ENCODE results near the gene DCAF8.

DCAF8 gene

GRCh38 chr1:160285506-160285905 lies 23.2 kb upstream of the DCAF8 start:
- peak overlapping the region; percentile 70 for H3K9ac ChIP-seq (ENCODE audit: low read depth, low read length)

GRCh38 chr1:160284782-160285344 lies 22.5 kb upstream of the DCAF8 start, which contains the start of gene PEX19:
PEX19 (minus strand) TSS chr1:160285133; CDS start chr1:160285124, 9 bp downstream.
- peak within 1 kb of the TSS; percentile 78 for H3K4me3 ChIP-seq (ENCODE audit: low read depth, low read length)
- no peaks in the 10 kb centered on the region for H3K9me3 ChIP-seq (ENCODE audit: control insufficient read depth, insufficient read depth, low read length)
- peaks cover 6% of the 10 kb centered on the region for H3K4me1 ChIP-seq (ENCODE audit: control insufficient read depth, insufficient read depth, low read length)
- no peaks in the 10 kb centered on the region for H3K27me3 ChIP-seq (ENCODE audit: control insufficient read depth, insufficient read depth, low read length)
- peak within 1 kb of the TSS; percentile 96 for H3K9ac ChIP-seq (ENCODE audit: low read depth, low read length)
- peaks cover 14% of the 10 kb centered on the region for H3K36me3 ChIP-seq (ENCODE audit: control insufficient read depth, insufficient read depth, low read length)

More at GRCh38 chr1:160285506-160285905, 23.2 kb upstream of the DCAF8 start:
- peaks cover 18% of the 10 kb centered on the region for H3K36me3 ChIP-seq (ENCODE audit: control insufficient read depth, insufficient read depth, low read length)
- no peaks in the 10 kb centered on the region for H3K9me3 ChIP-seq (ENCODE audit: control insufficient read depth, insufficient read depth, low read length)
- no peaks in the 10 kb centered on the region for H3K27me3 ChIP-seq (ENCODE audit: control insufficient read depth, insufficient read depth, low read length)
- H3K4me3 ChIP-seq (ENCODE audit: low read depth, low read length) = peak overlapping the region; percentile 28
- H3K4me1 ChIP-seq (ENCODE audit: control insufficient read depth, insufficient read depth, low read length) = peaks cover 6% of the 10 kb centered on the region

- Histone ChIP-seq H3K4me3 (ENCODE audit: low read depth, low read length) (peak overlapping the region; percentile 78), H3K27me3 (ENCODE audit: control insufficient read depth, insufficient read depth, low read length) (no peaks in the 10 kb centered on the region), H3K9ac (ENCODE audit: low read depth, low read length) (peak overlapping the region; percentile 96), H3K36me3 (ENCODE audit: control insufficient read depth, insufficient read depth, low read length) (peaks cover 16% of the 10 kb centered on the region), H3K9me3 (ENCODE audit: control insufficient read depth, insufficient read depth, low read length) (no peaks in the 10 kb centered on the region), H3K4me1 (ENCODE audit: control insufficient read depth, insufficient read depth, low read length) (peaks cover 6% of the 10 kb centered on the region)
These were observed 22.0 kb upstream of the DCAF8 start for GRCh38 chr1:160284220-160284781.

GRCh38 chr1:160282807-160283206 lies 20.5 kb upstream of the DCAF8 start:
- Histone ChIP-seq H3K36me3 (ENCODE audit: control insufficient read depth, insufficient read depth, low read length) (peaks cover 30% of the 10 kb centered on the region), H3K9ac (ENCODE audit: low read depth, low read length) (no peak overlapping the region), H3K27me3 (ENCODE audit: control insufficient read depth, insufficient read depth, low read length) (no peaks in the 10 kb centered on the region), H3K4me1 (ENCODE audit: control insufficient read depth, insufficient read depth, low read length) (peaks cover 6% of the 10 kb centered on the region), H3K9me3 (ENCODE audit: control insufficient read depth, insufficient read depth, low read length) (no peaks in the 10 kb centered on the region), H3K4me3 (ENCODE audit: low read depth, low read length) (no peak overlapping the region)

GRCh38 chr1:160277987-160278386 lies 15.6 kb upstream of the DCAF8 start:
- Histone ChIP-seq H3K4me1 (ENCODE audit: control insufficient read depth, insufficient read depth, low read length) (no peaks in the 10 kb centered on the region), H3K36me3 (ENCODE audit: control insufficient read depth, insufficient read depth, low read length) (peaks cover 33% of the 10 kb centered on the region), H3K4me3 (ENCODE audit: low read depth, low read length) (no peak overlapping the region), H3K9ac (ENCODE audit: low read depth, low read length) (no peak overlapping the region), H3K9me3 (ENCODE audit: control insufficient read depth, insufficient read depth, low read length) (no peaks in the 10 kb centered on the region), H3K27me3 (ENCODE audit: control insufficient read depth, insufficient read depth, low read length) (no peaks in the 10 kb centered on the region)

GRCh38 chr1:160277330-160277729 lies 15.0 kb upstream of the DCAF8 start:
- Histone ChIP-seq H3K36me3 (ENCODE audit: control insufficient read depth, insufficient read depth, low read length) (peaks cover 32% of the 10 kb centered on the region), H3K4me3 (ENCODE audit: low read depth, low read length) (no peak overlapping the region), H3K4me1 (ENCODE audit: control insufficient read depth, insufficient read depth, low read length) (no peaks in the 10 kb centered on the region), H3K9me3 (ENCODE audit: control insufficient read depth, insufficient read depth, low read length) (no peaks in the 10 kb centered on the region), H3K9ac (ENCODE audit: low read depth, low read length) (no peak overlapping the region), H3K27me3 (ENCODE audit: control insufficient read depth, insufficient read depth, low read length) (no peaks in the 10 kb centered on the region)

GRCh38 chr1:160271025-160271424 lies 8.7 kb upstream of the DCAF8 start:
- no peaks in the 10 kb centered on the region for H3K9me3 ChIP-seq (ENCODE audit: control insufficient read depth, insufficient read depth, low read length)
- peaks cover 4% of the 10 kb centered on the region for H3K27me3 ChIP-seq (ENCODE audit: control insufficient read depth, insufficient read depth, low read length)
- H3K9ac ChIP-seq (ENCODE audit: low read depth, low read length) = no peak overlapping the region
- H3K4me1 ChIP-seq (ENCODE audit: control insufficient read depth, insufficient read depth, low read length) = no peaks in the 10 kb centered on the region
- H3K4me3 ChIP-seq (ENCODE audit: low read depth, low read length) = no peak overlapping the region
- H3K36me3 ChIP-seq (ENCODE audit: control insufficient read depth, insufficient read depth, low read length) = no peaks in the 10 kb centered on the region

- Histone ChIP-seq H3K4me3 (ENCODE audit: low read depth, low read length) (no peak overlapping the region), H3K4me1 (ENCODE audit: control insufficient read depth, insufficient read depth, low read length) (no peaks in the 10 kb centered on the region), H3K9ac (ENCODE audit: low read depth, low read length) (no peak overlapping the region), H3K9me3 (ENCODE audit: control insufficient read depth, insufficient read depth, low read length) (no peaks in the 10 kb centered on the region), H3K36me3 (ENCODE audit: control insufficient read depth, insufficient read depth, low read length) (no peaks in the 10 kb centered on the region), H3K27me3 (ENCODE audit: control insufficient read depth, insufficient read depth, low read length) (peaks cover 4% of the 10 kb centered on the region)
These were observed 5.1 kb upstream of the DCAF8 start for GRCh38 chr1:160267284-160267991.

- no peaks in the 10 kb centered on the region for H3K9me3 ChIP-seq (ENCODE audit: control insufficient read depth, insufficient read depth, low read length)
- H3K4me1 ChIP-seq (ENCODE audit: control insufficient read depth, insufficient read depth, low read length) = peaks cover 9% of the 10 kb centered on the region
- no peak overlapping the region for H3K9ac ChIP-seq (ENCODE audit: low read depth, low read length)
These were observed 2.5 kb upstream of the DCAF8 start for GRCh38 chr1:160264795-160265307.

GRCh38 chr1:160261556-160261892 lies 825 bp downstream of the DCAF8 start:
- Histone ChIP-seq H3K4me1 (ENCODE audit: control insufficient read depth, insufficient read depth, low read length) (peaks cover 9% of the 10 kb centered on the region), H3K27me3 (ENCODE audit: control insufficient read depth, insufficient read depth, low read length) (no peaks in the 10 kb centered on the region), H3K4me3 (ENCODE audit: low read depth, low read length) (peak overlapping the region; percentile 99)

More at GRCh38 chr1:160264795-160265307, 2.5 kb upstream of the DCAF8 start:
- Histone ChIP-seq H3K36me3 (ENCODE audit: control insufficient read depth, insufficient read depth, low read length) (no peaks in the 10 kb centered on the region), H3K4me3 (ENCODE audit: low read depth, low read length) (no peak overlapping the region), H3K27me3 (ENCODE audit: control insufficient read depth, insufficient read depth, low read length) (peaks cover 4% of the 10 kb centered on the region)

GRCh38 chr1:160260406-160261382 lies 1.7 kb downstream of the DCAF8 start:
- Histone ChIP-seq H3K36me3 (ENCODE audit: control insufficient read depth, insufficient read depth, low read length) (no peaks in the 10 kb centered on the region), H3K4me1 (ENCODE audit: control insufficient read depth, insufficient read depth, low read length) (peaks cover 9% of the 10 kb centered on the region), H3K4me3 (ENCODE audit: low read depth, low read length) (peak overlapping the region; percentile 99), H3K27me3 (ENCODE audit: control insufficient read depth, insufficient read depth, low read length) (no peaks in the 10 kb centered on the region), H3K9me3 (ENCODE audit: control insufficient read depth, insufficient read depth, low read length) (no peaks in the 10 kb centered on the region), H3K9ac (ENCODE audit: low read depth, low read length) (no peak overlapping the region)

More at GRCh38 chr1:160261556-160261892, 825 bp downstream of the DCAF8 start:
- H3K9me3 ChIP-seq (ENCODE audit: control insufficient read depth, insufficient read depth, low read length) = no peaks in the 10 kb centered on the region
- no peaks in the 10 kb centered on the region for H3K36me3 ChIP-seq (ENCODE audit: control insufficient read depth, insufficient read depth, low read length)
- H3K9ac ChIP-seq (ENCODE audit: low read depth, low read length) = peak overlapping the region; percentile 98

Measured in iPS-15b (cell line).